WTC11 (cell line): Measurements from ENCODE around the gene NCKAP5.

Source experiments
- CTCF ChIP-seq: fragments of 200-600 bp; IDR thresholded peaks from 2 replicates; pipeline ENCODE4 v1.8.0; 2022; ENCODE audit warnings: antibody characterized with exemption
- E2F4 ChIP-seq: sonication (generic); formaldehyde crosslinking; IDR thresholded peaks from 2 replicates; pipeline ENCODE4 v1.8.1; 2022; ENCODE audit warnings: low read depth, mild to moderate bottlenecking, moderate library complexity, missing genetic modification reagents, borderline replicate concordance
- TF ChIP-seq, protein P1 (sequence below): sonication (generic); formaldehyde crosslinking; IDR thresholded peaks from 2 replicates; pipeline ENCODE4 v1.8.1; 2022; ENCODE audit warnings: mild to moderate bottlenecking, moderate library complexity, missing genetic modification reagents
- TF ChIP-seq, protein P2 (sequence below): sonication (generic); formaldehyde crosslinking; IDR thresholded peaks from 2 replicates; pipeline ENCODE4 v1.8.0; 2022; ENCODE audit warnings: mild to moderate bottlenecking, missing genetic modification reagents

DNA sequence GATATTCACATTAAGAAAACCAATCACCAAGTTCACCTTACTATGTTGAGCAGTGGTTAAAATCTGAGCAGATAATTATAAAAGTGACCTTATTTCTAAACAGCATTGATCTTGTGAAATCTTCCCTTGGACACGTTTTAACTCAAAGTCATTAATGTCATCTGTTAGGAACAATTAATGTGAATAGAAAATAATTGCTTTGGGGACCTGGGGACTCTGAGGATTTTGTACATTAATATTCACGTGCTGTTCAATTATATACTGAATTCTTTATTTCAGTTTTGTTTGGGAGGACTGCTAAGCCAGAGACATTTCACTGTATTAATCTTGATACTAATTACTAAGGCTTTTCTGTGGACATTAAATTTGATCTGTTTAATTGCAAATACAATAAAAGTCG lies 771.2 kb downstream of the NCKAP5 start:
- TF ChIP-seq, protein P1, sequence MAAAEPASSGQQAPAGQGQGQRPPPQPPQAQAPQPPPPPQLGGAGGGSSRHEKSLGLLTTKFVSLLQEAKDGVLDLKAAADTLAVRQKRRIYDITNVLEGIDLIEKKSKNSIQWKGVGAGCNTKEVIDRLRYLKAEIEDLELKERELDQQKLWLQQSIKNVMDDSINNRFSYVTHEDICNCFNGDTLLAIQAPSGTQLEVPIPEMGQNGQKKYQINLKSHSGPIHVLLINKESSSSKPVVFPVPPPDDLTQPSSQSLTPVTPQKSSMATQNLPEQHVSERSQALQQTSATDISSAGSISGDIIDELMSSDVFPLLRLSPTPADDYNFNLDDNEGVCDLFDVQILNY (CRISPR knock-in tag) = no peak
- no peak for TF ChIP-seq CTCF
- TF ChIP-seq, protein P2, sequence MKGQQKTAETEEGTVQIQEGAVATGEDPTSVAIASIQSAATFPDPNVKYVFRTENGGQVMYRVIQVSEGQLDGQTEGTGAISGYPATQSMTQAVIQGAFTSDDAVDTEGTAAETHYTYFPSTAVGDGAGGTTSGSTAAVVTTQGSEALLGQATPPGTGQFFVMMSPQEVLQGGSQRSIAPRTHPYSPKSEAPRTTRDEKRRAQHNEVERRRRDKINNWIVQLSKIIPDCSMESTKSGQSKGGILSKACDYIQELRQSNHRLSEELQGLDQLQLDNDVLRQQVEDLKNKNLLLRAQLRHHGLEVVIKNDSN (CRISPR knock-in tag) = no peak
- no peak for TF ChIP-seq E2F4 (CRISPR knock-in tag)
